ENCODE results near the gene SPG7. TPM values are rescaled to one million over a fixed set of nuclear protein-coding genes. Genes with fewer than 3 reads are reported as not detected.

The SPG7 gene
- total RNA-seq, 4 donors from 2014 or later: 65.0 to 104 (median 84.9) TPM

- no peak for DNase-seq
- TF ChIP-seq POLR2A (IDR thresholded peaks at IDR 0.05): no peak
- TF ChIP-seq CTCF (IDR thresholded peaks at IDR 0.05): no peak
- intact Hi-C loops (cut with DNase I): no loop called here
- Histone ChIP-seq H3K4me1 (peaks cover 6 to 85% (median 21%) of the 10 kb centered on the region in 3 donors), H3K4me3 (no peak overlapping the region), H3K27ac (no peak overlapping the region), H3K9me3 (no peaks in the 10 kb centered on the region), H3K36me3 (peaks cover 0 to 4% (median 0%) of the 10 kb centered on the region in 3 donors), H3K27me3 (no peaks in the 10 kb centered on the region)
- WGBS, 2 donors: 84 to 85% methylated on average over 4 to 5 of the region's 5 CpGs
Observed at GRCh38 chr16:89466920-89467319, 41.3 kb upstream of the SPG7 start.

- Histone ChIP-seq H3K4me3 (no peak overlapping the region), H3K9me3 (no peaks in the 10 kb centered on the region), H3K27me3 (no peaks in the 10 kb centered on the region), H3K27ac (no peak overlapping the region), H3K4me1 (peaks cover 7 to 86% (median 24%) of the 10 kb centered on the region in 3 donors), H3K36me3 (peaks cover 0 to 4% (median 0%) of the 10 kb centered on the region in 3 donors)
- TF ChIP-seq CTCF (IDR thresholded peaks at IDR 0.05) (no peak), POLR2A (IDR thresholded peaks at IDR 0.05) (no peak)
- intact Hi-C loops (cut with DNase I): no loop called here
- 81 to 98% methylated on average over 5 of the region's 7 CpGs for WGBS, 2 donors
- no peak for DNase-seq
Observed at GRCh38 chr16:89467382-89467781, 40.8 kb upstream of the SPG7 start.

GRCh38 chr16:89472711-89473075 lies 35.5 kb upstream of the SPG7 start:
- peaks cover 0 to 4% (median 0%) of the 10 kb centered on the region in 3 donors for H3K36me3 ChIP-seq
- H3K4me3 ChIP-seq: no peak overlapping the region
- no peak for DNase-seq
- H3K27ac ChIP-seq: peak overlapping the region in 3 of 4 donors; percentile 1 to 89 (median 85)
- intact Hi-C loops (cut with DNase I): no loop called here
- H3K9me3 ChIP-seq: no peaks in the 10 kb centered on the region
- WGBS, 2 donors: 77 to 79% methylated on average over 2 of the region's 2 CpGs
- TF ChIP-seq POLR2A (IDR thresholded peaks at IDR 0.05): no peak
- no peak for TF ChIP-seq CTCF (IDR thresholded peaks at IDR 0.05)
- no peaks in the 10 kb centered on the region for H3K27me3 ChIP-seq
- H3K4me1 ChIP-seq: peaks cover 34 to 94% (median 70%) of the 10 kb centered on the region in 3 donors

- intact Hi-C loops (cut with DNase I): no loop called here
- Histone ChIP-seq H3K4me1 (peaks cover 35 to 94% (median 72%) of the 10 kb centered on the region in 3 donors), H3K36me3 (peaks cover 0 to 4% (median 0%) of the 10 kb centered on the region in 3 donors), H3K27ac (peak overlapping the region in 3 of 4 donors; percentile 53 to 89 (median 85)), H3K27me3 (no peaks in the 10 kb centered on the region), H3K9me3 (no peaks in the 10 kb centered on the region), H3K4me3 (no peak overlapping the region)
- WGBS, 2 donors: 45 to 91% methylated on average over 2 to 6 of the region's 7 CpGs
- no peak for DNase-seq
- no peak for TF ChIP-seq CTCF (IDR thresholded peaks at IDR 0.05)
- TF ChIP-seq POLR2A (IDR thresholded peaks at IDR 0.05): no peak
Observed at GRCh38 chr16:89473136-89473712, 35.0 kb upstream of the SPG7 start.

GRCh38 chr16:89473791-89474414 lies 34.3 kb upstream of the SPG7 start:
- peaks cover 41 to 94% (median 74%) of the 10 kb centered on the region in 3 donors for H3K4me1 ChIP-seq

More at GRCh38 chr16:89473791-89474414, 34.3 kb upstream of the SPG7 start:
- peak overlapping the region in 3 of 4 donors; percentile 53 to 89 (median 85) for H3K27ac ChIP-seq
- no peak overlapping the region for H3K4me3 ChIP-seq
- no peak for DNase-seq
- intact Hi-C loops (cut with DNase I): loop anchor here (2.0 kb wide), 1 partner anchor 17 kb away; no protein-coding TSS in a partner anchor
- TF ChIP-seq POLR2A (IDR thresholded peaks at IDR 0.05) (no peak), CTCF (IDR thresholded peaks at IDR 0.05) (no peak)
- no peaks in the 10 kb centered on the region for H3K27me3 ChIP-seq
- no peaks in the 10 kb centered on the region for H3K36me3 ChIP-seq
- 45 to 75% methylated on average over 6 to 9 of the region's 9 CpGs for WGBS, 2 donors
- H3K9me3 ChIP-seq: no peaks in the 10 kb centered on the region

Measured in esophagus squamous epithelium (tissue), 5 donors.